Testis (tissue), 2 donors: ENCODE measurements around the gene RCOR1.

Experiments
- POLR2A ChIP-seq: fragments of 450-650 bp; IDR thresholded peaks from one replicate; pipeline ENCODE4 v1.6.1; 2017; ENCODE audit warnings: antibody characterized with exemption, mild to moderate bottlenecking, moderate library complexity
- TF ChIP-seq, protein P1 (sequence below), 3 experiments: fragments of 450-650 bp in 2 of 3; fragments of 200-600 bp in 1 of 3; sonication (generic) in 1 of 3; IDR thresholded peaks; one replicate each; pipeline ENCODE4 v1.5.1; 2016 to 2019; ENCODE audit warnings: antibody characterized with exemption in 3 of 3, mild to moderate bottlenecking in 2 of 3, moderate library complexity in 1 of 3

DNA sequence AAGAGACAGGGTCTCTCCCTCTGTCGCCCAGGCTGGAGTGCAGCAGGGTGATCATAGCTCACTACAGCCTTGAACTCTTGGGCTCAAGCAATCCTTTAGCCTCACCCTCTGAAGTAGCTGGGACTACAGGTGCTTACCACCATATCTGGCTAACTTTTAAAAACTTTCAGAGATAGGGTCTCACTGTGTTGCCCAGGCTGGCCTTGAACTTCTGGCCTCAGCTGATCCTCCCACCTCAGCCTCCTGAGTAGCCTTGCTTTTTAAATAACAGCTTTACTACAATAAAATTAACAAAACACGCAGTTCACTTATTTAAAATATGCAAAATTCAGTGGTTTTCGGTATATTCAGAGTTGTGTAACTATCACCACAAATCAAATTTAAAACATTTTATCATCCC, 79.0 kb downstream of the RCOR1 start:
- TF ChIP-seq, protein P1, sequence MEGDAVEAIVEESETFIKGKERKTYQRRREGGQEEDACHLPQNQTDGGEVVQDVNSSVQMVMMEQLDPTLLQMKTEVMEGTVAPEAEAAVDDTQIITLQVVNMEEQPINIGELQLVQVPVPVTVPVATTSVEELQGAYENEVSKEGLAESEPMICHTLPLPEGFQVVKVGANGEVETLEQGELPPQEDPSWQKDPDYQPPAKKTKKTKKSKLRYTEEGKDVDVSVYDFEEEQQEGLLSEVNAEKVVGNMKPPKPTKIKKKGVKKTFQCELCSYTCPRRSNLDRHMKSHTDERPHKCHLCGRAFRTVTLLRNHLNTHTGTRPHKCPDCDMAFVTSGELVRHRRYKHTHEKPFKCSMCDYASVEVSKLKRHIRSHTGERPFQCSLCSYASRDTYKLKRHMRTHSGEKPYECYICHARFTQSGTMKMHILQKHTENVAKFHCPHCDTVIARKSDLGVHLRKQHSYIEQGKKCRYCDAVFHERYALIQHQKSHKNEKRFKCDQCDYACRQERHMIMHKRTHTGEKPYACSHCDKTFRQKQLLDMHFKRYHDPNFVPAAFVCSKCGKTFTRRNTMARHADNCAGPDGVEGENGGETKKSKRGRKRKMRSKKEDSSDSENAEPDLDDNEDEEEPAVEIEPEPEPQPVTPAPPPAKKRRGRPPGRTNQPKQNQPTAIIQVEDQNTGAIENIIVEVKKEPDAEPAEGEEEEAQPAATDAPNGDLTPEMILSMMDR (IDR thresholded peaks at IDR 0.05): no peak
- no peak for TF ChIP-seq POLR2A
